ENCODE measurements around the gene LRRN4.
"Not testable (repeated sequence)": the region's sequence is repeated elsewhere in the genome, so short reads cannot be mapped to it uniquely, and the experiment has no call there.

DNA sequence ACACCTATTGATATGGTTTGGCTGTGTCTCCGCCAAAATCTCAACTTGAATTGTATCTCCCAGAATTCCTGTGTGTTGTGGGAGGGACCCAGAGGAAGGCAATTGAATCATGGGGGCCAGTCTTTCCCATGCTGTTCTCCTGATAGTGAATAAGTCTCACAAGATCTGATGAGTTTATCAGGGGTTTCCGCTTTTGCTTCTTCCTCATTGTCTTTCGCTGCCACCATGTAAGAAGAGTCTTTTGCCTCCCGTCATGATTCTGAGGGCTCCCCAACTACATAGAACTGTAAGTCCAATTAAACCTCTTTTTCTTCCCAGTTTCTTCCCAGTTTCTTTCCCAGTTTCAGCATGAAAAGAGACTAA lies 810 bp upstream of the LRRN4 start:
- TF ChIP-seq EZH2 (IDR thresholded peaks at IDR 0.05; ENCODE audit: low read depth): not testable (repeated sequence)
- TF ChIP-seq, protein P1, sequence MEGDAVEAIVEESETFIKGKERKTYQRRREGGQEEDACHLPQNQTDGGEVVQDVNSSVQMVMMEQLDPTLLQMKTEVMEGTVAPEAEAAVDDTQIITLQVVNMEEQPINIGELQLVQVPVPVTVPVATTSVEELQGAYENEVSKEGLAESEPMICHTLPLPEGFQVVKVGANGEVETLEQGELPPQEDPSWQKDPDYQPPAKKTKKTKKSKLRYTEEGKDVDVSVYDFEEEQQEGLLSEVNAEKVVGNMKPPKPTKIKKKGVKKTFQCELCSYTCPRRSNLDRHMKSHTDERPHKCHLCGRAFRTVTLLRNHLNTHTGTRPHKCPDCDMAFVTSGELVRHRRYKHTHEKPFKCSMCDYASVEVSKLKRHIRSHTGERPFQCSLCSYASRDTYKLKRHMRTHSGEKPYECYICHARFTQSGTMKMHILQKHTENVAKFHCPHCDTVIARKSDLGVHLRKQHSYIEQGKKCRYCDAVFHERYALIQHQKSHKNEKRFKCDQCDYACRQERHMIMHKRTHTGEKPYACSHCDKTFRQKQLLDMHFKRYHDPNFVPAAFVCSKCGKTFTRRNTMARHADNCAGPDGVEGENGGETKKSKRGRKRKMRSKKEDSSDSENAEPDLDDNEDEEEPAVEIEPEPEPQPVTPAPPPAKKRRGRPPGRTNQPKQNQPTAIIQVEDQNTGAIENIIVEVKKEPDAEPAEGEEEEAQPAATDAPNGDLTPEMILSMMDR (conservative IDR thresholded peaks at IDR 0.05): not testable (repeated sequence)

Data from PC-9 (cell line).